KOPT-K1 (cell line): ENCODE data around the gene MYL7.

Experiments used
- H3K27ac ChIP-seq: fragments of 200-600 bp; sonication (generic); 2 replicates; pipeline ENCODE4 v1.5.1; 2016; ENCODE audit warnings: antibody characterized with exemption, mild to moderate bottlenecking, low read depth, low read length; ENCODE audit not compliant: poor library complexity, severe bottlenecking
- H3K36me3 ChIP-seq: fragments of 200-600 bp; sonication (generic); 2 replicates; pipeline ENCODE4 v1.5.1; 2017; ENCODE audit warnings: antibody characterized with exemption, mild to moderate bottlenecking, low read length, moderate library complexity; ENCODE audit not compliant: insufficient read depth
- H3K9me3 ChIP-seq: fragments of 200-600 bp; sonication (generic); 2 replicates; pipeline ENCODE4 v1.5.1; 2017; ENCODE audit warnings: antibody characterized with exemption, low read length, mild to moderate bottlenecking; ENCODE audit not compliant: insufficient read depth, poor library complexity, severe bottlenecking

MYL7 gene, protein sequence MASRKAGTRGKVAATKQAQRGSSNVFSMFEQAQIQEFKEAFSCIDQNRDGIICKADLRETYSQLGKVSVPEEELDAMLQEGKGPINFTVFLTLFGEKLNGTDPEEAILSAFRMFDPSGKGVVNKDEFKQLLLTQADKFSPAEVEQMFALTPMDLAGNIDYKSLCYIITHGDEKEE

DNA sequence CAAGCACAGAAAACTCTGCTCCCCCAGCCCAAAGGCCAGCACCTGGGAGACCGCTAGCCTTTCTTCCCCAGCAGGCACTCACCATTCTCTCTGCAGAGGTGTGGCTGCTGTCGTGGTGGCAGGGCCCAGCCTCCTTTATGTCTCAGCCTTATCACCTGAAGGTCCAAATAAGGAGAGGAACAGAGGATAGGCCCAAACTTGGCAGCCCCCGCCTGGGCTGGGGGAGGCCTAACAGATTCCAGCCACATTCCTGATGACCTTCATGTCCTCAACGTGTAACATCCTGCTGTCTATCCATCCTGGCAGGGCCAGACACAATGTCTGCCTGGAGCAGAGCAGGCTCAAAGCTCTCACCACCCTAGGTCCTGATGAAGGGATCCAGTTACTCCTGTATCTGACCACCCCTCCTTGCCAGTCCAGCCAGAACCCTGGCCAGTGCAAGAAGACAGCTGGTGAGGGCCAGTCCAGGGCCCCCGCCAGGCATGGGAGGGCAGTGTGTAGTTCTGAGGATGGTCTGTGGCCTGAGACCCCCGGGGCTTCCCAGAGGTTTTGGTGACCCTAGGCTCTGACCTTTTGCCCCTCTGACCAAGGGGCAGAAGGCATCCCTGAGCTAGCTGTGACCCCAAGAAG is at the start of gene MYL7:
Gene MYL7 (minus strand): TSS at position 112 of the 630 bp plus-strand sequence. CDS start 27 bp downstream, at position 85.
- no peak within 1 kb of the TSS for H3K27ac ChIP-seq
- H3K9me3 ChIP-seq: no peaks in the 10 kb centered on the region
- H3K36me3 ChIP-seq: no peaks in the 10 kb centered on the region

GRCh38 chr7:44189993-44190872 is 49.1 kb upstream of the MYL7 start:
- no peak overlapping the region for H3K27ac ChIP-seq
- H3K36me3 ChIP-seq: no peaks in the 10 kb centered on the region
- no peaks in the 10 kb centered on the region for H3K9me3 ChIP-seq

DNA sequence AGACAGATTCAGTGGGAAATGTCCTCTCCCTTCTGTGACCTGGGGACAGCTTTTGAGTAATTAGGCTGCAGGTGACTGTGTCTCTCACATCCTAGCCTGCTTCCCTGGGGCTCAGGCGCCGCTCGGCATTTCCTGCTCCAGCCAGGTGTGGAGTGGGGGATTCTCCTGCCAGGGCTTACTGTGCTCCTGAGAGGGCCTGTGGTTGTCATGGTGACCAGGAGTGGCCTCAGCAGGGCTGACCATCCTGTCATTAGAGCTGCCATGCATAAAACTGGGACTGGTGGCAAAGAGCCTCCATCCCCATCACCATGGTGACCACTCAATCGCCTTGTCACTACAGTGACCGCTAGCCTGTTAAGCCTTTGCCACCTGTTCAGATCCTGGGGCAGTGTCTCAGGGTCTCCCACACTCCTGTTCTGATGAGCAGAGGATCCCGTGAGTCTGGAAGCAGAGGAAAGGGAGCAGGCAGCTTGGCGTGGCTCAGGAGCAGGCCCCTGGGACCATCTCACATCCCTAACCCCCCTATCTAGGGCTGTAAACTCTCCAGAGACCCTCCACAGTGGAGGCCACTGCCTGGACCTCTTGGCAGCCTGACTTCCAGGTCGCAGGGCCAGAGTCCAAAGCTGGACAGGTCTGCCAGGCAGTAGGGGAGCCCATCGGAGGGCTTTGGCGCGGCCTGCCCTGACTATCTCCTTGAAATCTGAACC is 48.3 kb upstream of the MYL7 start, which contains the start of gene GCK:
Gene GCK (minus strand): TSS at position 154 of the 707 bp plus-strand sequence. CDS start 486 bp downstream, outside the sequence.
- no peaks in the 10 kb centered on the region for H3K36me3 ChIP-seq
- no peak within 1 kb of the TSS for H3K27ac ChIP-seq

GRCh38 chr7:44188480-44189225 is 47.5 kb upstream of the MYL7 start:
- Histone ChIP-seq H3K9me3 (no peaks in the 10 kb centered on the region), H3K36me3 (no peaks in the 10 kb centered on the region), H3K27ac (no peak overlapping the region)

More for the DNA sequence above, 48.3 kb upstream of the MYL7 start, which contains the start of gene GCK:
- H3K9me3 ChIP-seq: no peaks in the 10 kb centered on the region

- H3K27ac ChIP-seq: no peak overlapping the region
- H3K36me3 ChIP-seq: no peaks in the 10 kb centered on the region
- peaks cover 5% of the 10 kb centered on the region for H3K9me3 ChIP-seq
These were observed 46.7 kb upstream of the MYL7 start for GRCh38 chr7:44187636-44188416.

GRCh38 chr7:44186736-44187135 is 45.6 kb upstream of the MYL7 start:
- Histone ChIP-seq H3K27ac (no peak overlapping the region), H3K9me3 (peaks cover 16% of the 10 kb centered on the region)

DNA sequence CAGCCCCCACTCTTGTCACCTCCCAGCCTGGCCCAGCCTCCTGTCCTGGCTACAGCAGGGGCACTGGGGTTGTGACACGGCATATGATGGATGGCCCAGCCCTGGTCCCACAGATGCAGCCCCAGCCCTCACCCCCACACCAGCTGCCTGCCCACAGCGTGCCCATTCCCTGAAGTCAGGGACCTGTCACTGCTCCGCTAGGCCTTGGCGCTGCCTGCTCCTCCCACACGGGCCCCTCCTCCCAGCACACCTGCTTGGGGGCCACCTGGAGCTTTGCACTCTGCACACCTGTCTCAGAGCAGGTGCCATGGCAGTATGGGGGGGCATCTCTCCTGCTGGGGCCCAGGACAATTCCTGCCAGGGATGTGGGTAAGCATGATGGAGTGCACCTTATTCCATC is 44.6 kb upstream of the MYL7 start:
- Histone ChIP-seq H3K36me3 (no peaks in the 10 kb centered on the region), H3K27ac (no peak overlapping the region)

More at GRCh38 chr7:44186736-44187135, 45.6 kb upstream of the MYL7 start:
- H3K36me3 ChIP-seq: no peaks in the 10 kb centered on the region

DNA sequence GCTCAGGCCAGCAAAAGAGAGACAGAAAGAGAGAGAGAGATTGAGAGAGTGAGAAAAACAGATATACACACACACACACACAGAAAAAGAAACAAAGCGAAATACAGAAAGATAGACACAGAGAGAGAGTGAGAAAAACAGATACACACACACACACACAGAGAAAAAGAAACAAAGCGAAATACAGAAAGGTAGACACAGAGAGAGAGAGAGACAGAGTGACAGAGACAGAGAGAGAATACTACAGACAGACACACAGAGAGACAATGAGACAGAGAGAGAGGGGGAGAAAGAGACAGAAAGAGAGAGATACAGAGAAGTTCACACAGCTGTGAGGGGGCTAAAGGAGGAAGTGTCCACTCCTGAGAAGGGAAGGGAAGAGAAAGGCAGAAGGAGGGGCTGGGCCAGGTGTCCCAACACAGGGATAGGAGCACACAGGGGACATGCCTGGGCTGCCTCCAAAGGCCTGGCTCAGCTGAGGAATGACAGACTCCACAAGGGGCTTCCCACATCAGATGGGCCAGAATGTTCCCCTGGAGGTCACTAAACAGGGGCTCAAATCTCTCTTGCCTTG is 43.8 kb upstream of the MYL7 start:
- no peak overlapping the region for H3K27ac ChIP-seq

More for the DNA sequence above, 44.6 kb upstream of the MYL7 start:
- H3K9me3 ChIP-seq: peaks cover 16% of the 10 kb centered on the region

GRCh38 chr7:44184206-44184872 is 43.2 kb upstream of the MYL7 start:
- Histone ChIP-seq H3K9me3 (peaks cover 16% of the 10 kb centered on the region), H3K27ac (no peak overlapping the region), H3K36me3 (no peaks in the 10 kb centered on the region)

More for the DNA sequence above, 43.8 kb upstream of the MYL7 start:
- Histone ChIP-seq H3K9me3 (peaks cover 16% of the 10 kb centered on the region), H3K36me3 (no peaks in the 10 kb centered on the region)

GRCh38 chr7:44183386-44183785 is 42.3 kb upstream of the MYL7 start:
- no peak overlapping the region for H3K27ac ChIP-seq
- H3K9me3 ChIP-seq: peaks cover 16% of the 10 kb centered on the region
- no peaks in the 10 kb centered on the region for H3K36me3 ChIP-seq

DNA sequence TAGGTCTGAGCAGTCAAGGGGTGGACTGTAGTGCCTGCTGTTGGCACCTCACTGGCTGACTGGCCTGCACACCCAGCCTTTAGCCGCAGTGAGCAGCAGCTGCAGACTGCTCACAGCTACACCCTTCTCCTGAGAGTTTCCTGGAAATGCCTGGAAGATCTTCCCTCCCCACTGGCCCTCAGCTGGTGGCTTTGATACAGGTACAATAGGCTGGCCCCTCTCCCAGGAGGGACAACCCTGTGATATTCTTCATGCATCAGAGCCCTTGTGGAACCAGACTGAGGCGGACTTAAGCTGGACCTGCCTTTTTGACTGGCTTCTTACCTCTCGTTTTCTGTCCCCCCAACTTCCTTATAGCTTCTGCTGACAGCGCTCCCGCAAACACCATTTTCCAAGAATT is 41.7 kb upstream of the MYL7 start:
- H3K9me3 ChIP-seq: peaks cover 16% of the 10 kb centered on the region
- H3K36me3 ChIP-seq: no peaks in the 10 kb centered on the region
- no peak overlapping the region for H3K27ac ChIP-seq

- H3K9me3 ChIP-seq: peaks cover 16% of the 10 kb centered on the region
- no peak overlapping the region for H3K27ac ChIP-seq
These were observed 39.5 kb upstream of the MYL7 start for GRCh38 chr7:44180631-44181030.

DNA sequence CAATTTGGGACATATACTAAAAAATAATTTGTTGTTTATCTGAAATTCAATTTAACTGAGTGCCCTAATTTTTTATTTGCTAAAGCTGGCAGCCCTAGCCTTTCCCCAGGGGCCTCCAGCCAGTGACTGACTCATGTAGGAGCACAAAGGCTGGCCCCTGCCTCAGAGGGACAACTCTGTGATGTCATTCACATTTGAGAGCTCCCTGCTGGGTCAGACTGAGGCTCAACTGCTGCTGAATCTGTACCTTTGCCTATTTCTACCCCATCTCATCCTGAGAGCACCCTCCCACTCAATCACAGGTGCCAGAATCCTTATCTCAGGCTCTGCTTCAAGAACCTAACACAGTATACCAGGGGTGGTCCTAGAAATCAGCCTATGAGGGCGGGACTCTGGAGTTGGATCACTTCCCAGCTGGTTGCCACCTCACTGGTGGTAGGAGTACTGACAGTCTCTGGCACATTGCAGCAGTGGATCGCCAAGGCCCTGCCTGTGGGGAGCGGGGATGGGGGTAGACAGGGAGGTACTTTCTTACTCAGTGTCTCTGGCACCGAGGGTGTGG is 36.5 kb upstream of the MYL7 start:
- Histone ChIP-seq H3K27ac (no peak overlapping the region), H3K36me3 (no peaks in the 10 kb centered on the region), H3K9me3 (peaks cover 9% of the 10 kb centered on the region)

More at GRCh38 chr7:44180631-44181030, 39.5 kb upstream of the MYL7 start:
- H3K36me3 ChIP-seq: no peaks in the 10 kb centered on the region
